ENCODE data around the gene RNF138. TPM values are rescaled to one million over a fixed set of nuclear protein-coding genes. Genes with fewer than 3 reads are reported as not detected.

RNF138 gene
- polyA plus RNA-seq, 2 of the 4 experiments (the other 2 are of a cell fraction), result 17.4 to 18.3 TPM

DNA sequence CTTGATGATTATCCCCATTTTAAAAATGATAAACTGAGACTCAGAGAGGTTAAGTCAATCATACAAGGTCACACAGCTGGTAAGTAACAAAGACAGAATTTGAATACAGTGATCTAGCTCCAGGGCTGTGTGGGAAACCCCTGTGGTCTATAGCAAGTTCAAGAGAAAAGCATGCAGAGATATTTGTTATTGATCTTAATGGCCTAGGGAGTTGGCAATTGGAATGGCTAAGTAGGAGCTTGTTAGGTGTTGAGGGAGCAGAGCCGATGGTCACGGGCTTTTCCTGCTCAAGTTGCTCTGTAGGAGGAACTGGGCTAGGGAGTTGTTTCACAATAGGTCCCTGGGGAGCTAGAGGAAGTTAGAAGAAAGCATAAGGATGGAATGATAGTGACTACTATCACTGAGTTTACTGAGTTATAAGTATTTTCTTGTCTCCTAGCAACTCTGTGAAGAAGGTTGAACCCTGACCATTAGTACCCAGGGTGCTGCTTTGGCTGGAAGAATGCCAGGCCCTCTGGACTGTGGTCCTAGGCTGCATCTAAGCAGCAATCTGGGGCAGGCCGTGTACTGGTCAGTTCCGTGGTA, 43.1 kb upstream of the RNF138 start:
- H3K9me3 ChIP-seq, result no peaks in the 10 kb centered on the region
- ChIA-PET POLR2A (no interaction called here), CTCF (interaction anchor here (1.0 kb wide), 1 partner anchor 17 kb away, joined by 3 read pairs; no protein-coding TSS in a partner anchor)
- FAIRE-seq, result no peak
- no peak for TF ChIP-seq FOSB (CRISPR knock-in tag; IDR thresholded peaks at IDR 0.05)
- no peak for TF ChIP-seq BHLHE40 (IDR thresholded peaks at IDR 0.05; ENCODE audit: low read depth, low read length)
- no peak for TF ChIP-seq SREBF2 (IDR thresholded peaks at IDR 0.05)
- no peak for TF ChIP-seq EHF (CRISPR knock-in tag; IDR thresholded peaks at IDR 0.05)
- no peak for TF ChIP-seq EP300 (IDR thresholded peaks at IDR 0.05)
- TF ChIP-seq RFX5 (IDR thresholded peaks at IDR 0.05), result no peak
- TF ChIP-seq KDM5A (IDR thresholded peaks at IDR 0.05), result no peak
- TF ChIP-seq MYC (IDR thresholded peaks at IDR 0.05; ENCODE audit: borderline replicate concordance, low read length), result no peak
- TF ChIP-seq HEYL (CRISPR knock-in tag; IDR thresholded peaks at IDR 0.05), result no peak
- TF ChIP-seq, protein P1, sequence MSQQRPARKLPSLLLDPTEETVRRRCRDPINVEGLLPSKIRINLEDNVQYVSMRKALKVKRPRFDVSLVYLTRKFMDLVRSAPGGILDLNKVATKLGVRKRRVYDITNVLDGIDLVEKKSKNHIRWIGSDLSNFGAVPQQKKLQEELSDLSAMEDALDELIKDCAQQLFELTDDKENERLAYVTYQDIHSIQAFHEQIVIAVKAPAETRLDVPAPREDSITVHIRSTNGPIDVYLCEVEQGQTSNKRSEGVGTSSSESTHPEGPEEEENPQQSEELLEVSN (IDR thresholded peaks at IDR 0.05; ENCODE audit: borderline replicate concordance, low read depth), result no peak
- TF ChIP-seq SMC3 (IDR thresholded peaks at IDR 0.05), result no peak
- TF ChIP-seq JUNB (IDR thresholded peaks at IDR 0.05), result no peak
- no peak for TF ChIP-seq ZFP36 (IDR thresholded peaks at IDR 0.05; ENCODE audit: borderline replicate concordance, partially characterized antibody)
- no peak for TF ChIP-seq CEBPB (IDR thresholded peaks at IDR 0.05)
- TF ChIP-seq, protein P2, sequence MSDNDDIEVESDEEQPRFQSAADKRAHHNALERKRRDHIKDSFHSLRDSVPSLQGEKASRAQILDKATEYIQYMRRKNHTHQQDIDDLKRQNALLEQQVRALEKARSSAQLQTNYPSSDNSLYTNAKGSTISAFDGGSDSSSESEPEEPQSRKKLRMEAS (IDR thresholded peaks at IDR 0.05), result no peak
- TF ChIP-seq CBX8 (IDR thresholded peaks at IDR 0.05), result no peak
- TF ChIP-seq, protein P3, sequence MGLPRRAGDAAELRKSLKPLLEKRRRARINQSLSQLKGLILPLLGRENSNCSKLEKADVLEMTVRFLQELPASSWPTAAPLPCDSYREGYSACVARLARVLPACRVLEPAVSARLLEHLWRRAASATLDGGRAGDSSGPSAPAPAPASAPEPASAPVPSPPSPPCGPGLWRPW (IDR thresholded peaks at IDR 0.05), result no peak
- peak; percentile 43 to 63; a peak in 4 of 6 replicates for ATAC-seq
- peak overlapping the region; percentile 21; the same call in 1 of the 3 replicates for H3K4me2 ChIP-seq
- H3K4me1 ChIP-seq, result peaks cover 16% of the 10 kb centered on the region; the same call in 2 of the 3 replicates
- 55% methylated on average over 2 of the region's 4 CpGs for WGBS (ENCODE audit: missing lambda C conversion rate)
- peak in 1 of 2 experiments; percentile 49 for DNase-seq (ENCODE audit: low read depth in 1 of 2, low spot score in 1 of 2)
- no peak overlapping the region for H3K27ac ChIP-seq
- no peak overlapping the region for H3K4me3 ChIP-seq

DNA sequence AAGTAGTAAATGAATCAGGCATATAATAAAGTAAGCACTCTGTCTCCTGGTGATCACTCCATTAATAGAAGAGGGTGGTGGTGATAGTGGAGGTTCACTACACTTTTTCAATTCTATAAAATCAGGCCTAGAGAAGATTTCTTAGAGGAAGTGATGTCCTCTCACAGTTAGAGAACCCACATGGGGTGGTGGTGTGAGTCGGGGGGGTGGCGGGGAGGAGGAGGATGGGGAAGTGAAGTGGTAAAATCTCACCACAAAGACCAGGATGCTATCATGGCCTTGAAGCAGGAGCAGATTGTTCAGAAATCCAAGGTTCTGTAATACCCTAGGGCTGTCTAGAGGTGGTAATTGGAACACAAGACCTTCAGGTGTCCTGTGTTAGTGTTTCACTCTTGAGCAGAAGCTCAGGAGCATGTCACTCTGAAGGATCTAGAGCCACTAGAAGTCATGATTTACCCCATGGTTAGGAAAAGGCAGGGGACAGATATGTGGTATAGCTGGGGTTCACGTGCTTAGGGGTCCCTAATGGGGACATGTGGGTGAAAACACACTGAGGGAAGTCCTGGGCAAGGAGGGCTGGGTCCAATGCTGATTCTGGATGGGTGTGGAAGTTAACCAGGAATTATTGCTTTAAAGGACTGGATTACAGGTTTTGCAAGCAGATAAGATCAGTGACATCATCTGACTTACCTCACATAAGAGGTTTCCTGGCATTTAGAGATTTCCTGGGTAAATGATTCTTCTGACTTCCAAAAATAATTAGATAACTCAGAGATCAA, 42.1 kb upstream of the RNF138 start:
- Histone ChIP-seq H3K4me1 (peaks cover 16% of the 10 kb centered on the region; the same call in 2 of the 3 replicates), H3K27ac (0 out of 6 replicates have a peak overlapping the region, but pooled peaks of 1 of the 2 experiments have one; percentile 31), H3K9me3 (no peaks in the 10 kb centered on the region), H3K4me2 (peak overlapping the region; percentile 28; the same call in 1 of the 3 replicates), H3K4me3 (no peak overlapping the region)
- CTCF ChIA-PET, result no interaction called here
- no peak for TF ChIP-seq KDM1A (IDR thresholded peaks at IDR 0.05; ENCODE audit: low read depth)
- TF ChIP-seq HDAC2 (IDR thresholded peaks at IDR 0.05), result no peak
- TF ChIP-seq RARB (CRISPR knock-in tag; IDR thresholded peaks at IDR 0.05), result no peak
- TF ChIP-seq HOXA7 (CRISPR knock-in tag; IDR thresholded peaks at IDR 0.05), result no peak
- TF ChIP-seq, protein P4, sequence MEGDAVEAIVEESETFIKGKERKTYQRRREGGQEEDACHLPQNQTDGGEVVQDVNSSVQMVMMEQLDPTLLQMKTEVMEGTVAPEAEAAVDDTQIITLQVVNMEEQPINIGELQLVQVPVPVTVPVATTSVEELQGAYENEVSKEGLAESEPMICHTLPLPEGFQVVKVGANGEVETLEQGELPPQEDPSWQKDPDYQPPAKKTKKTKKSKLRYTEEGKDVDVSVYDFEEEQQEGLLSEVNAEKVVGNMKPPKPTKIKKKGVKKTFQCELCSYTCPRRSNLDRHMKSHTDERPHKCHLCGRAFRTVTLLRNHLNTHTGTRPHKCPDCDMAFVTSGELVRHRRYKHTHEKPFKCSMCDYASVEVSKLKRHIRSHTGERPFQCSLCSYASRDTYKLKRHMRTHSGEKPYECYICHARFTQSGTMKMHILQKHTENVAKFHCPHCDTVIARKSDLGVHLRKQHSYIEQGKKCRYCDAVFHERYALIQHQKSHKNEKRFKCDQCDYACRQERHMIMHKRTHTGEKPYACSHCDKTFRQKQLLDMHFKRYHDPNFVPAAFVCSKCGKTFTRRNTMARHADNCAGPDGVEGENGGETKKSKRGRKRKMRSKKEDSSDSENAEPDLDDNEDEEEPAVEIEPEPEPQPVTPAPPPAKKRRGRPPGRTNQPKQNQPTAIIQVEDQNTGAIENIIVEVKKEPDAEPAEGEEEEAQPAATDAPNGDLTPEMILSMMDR (IDR thresholded peaks at IDR 0.05), result no peak
- TF ChIP-seq RFX5 (IDR thresholded peaks at IDR 0.05), result no peak
- TF ChIP-seq ZFP36 (IDR thresholded peaks at IDR 0.05; ENCODE audit: borderline replicate concordance, partially characterized antibody), result no peak
- no peak for TF ChIP-seq JUNB (IDR thresholded peaks at IDR 0.05)
- TF ChIP-seq, protein P5, sequence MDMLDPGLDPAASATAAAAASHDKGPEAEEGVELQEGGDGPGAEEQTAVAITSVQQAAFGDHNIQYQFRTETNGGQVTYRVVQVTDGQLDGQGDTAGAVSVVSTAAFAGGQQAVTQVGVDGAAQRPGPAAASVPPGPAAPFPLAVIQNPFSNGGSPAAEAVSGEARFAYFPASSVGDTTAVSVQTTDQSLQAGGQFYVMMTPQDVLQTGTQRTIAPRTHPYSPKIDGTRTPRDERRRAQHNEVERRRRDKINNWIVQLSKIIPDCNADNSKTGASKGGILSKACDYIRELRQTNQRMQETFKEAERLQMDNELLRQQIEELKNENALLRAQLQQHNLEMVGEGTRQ (IDR thresholded peaks at IDR 0.05), result no peak
- ATAC-seq (no peak), DNase-seq (ENCODE audit: low read depth in 1 of 2, low spot score in 1 of 2) (peak in 1 of 2 experiments; percentile 9), FAIRE-seq (no peak)
- POLR2A ChIA-PET, result interaction anchor here (0.6 kb wide), 1 partner anchor 21 kb away, joined by 5 read pairs; no protein-coding TSS in a partner anchor
- 47% methylated on average over 3 of the region's 3 CpGs for WGBS (ENCODE audit: missing lambda C conversion rate)
